HEK293 (cell line): Measurements from ENCODE around the gene HLA-DMB.

Experiments used
- ZBTB49 ChIP-seq: fragments of 450-650 bp; formaldehyde crosslinking; IDR thresholded peaks from 2 replicates; pipeline ENCODE4 v1.5.1; 2016; ENCODE audit warnings: missing biosample characterization, missing genetic modification characterization, low read depth
- ZNF223 ChIP-seq: fragments of 450-650 bp; formaldehyde crosslinking; IDR thresholded peaks from 2 replicates; pipeline ENCODE4 v1.5.1; 2016; ENCODE audit warnings: missing biosample characterization, missing genetic modification characterization
- ZNF600 ChIP-seq: fragments of 450-650 bp; formaldehyde crosslinking; IDR thresholded peaks from 2 replicates; pipeline ENCODE4 v1.5.1; 2016; ENCODE audit warnings: missing biosample characterization, missing genetic modification characterization

GRCh38 chr6:32937230-32937633 lies 3.6 kb downstream of the HLA-DMB start:
- TF ChIP-seq ZNF223 (tag by site-specific recombination) (no peak), ZBTB49 (tag by site-specific recombination) (no peak), ZNF600 (tag by site-specific recombination) (no peak)
